Forelimb muscle (tissue), 1 donor: ENCODE data around the gene CD46. TPM values are rescaled to one million over a fixed set of nuclear protein-coding genes. Genes with fewer than 3 reads are reported as not detected.

Source experiments
- DNase-seq: peaks from one replicate; pipeline ENCODE4 v3.0.0-alpha.2; 2013; ENCODE audit warnings: low read depth
- polyA plus RNA-seq: library from polyadenylated mRNA; unstranded; fragments of 120-200 nt; gene quantifications from one replicate; pipeline ENCODE4 v1.2.1, GENCODE V29; 2013; ENCODE audit not compliant: insufficient read length

Gene CD46
- polyA plus RNA-seq, 1 donor: 78.8 TPM

GRCh38 chr1:207813946-207814345 is 62.1 kb downstream of the CD46 start:
- DNase-seq: no peak

DNA sequence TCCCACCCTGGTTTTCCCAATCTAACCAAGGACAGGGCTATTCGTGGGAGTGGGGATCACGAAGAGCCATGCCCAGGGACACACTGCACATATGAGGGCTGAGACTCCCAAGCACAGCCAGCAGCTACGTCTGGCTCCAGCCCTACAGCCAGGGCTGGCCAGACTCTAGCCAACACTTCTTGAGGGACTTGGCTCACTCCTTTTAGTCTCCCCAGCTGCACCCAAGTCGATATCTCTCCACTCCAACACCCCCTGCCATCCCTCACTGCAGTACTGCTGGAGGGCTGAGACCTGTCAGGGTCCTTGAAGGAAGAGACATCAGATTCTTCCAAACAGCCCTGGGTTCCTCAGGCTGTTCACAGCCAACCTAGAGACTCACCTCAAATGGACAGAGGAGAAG is 62.6 kb downstream of the CD46 start:
- no peak for DNase-seq

GRCh38 chr1:207815466-207815865 is 63.6 kb downstream of the CD46 start:
- no peak for DNase-seq

DNA sequence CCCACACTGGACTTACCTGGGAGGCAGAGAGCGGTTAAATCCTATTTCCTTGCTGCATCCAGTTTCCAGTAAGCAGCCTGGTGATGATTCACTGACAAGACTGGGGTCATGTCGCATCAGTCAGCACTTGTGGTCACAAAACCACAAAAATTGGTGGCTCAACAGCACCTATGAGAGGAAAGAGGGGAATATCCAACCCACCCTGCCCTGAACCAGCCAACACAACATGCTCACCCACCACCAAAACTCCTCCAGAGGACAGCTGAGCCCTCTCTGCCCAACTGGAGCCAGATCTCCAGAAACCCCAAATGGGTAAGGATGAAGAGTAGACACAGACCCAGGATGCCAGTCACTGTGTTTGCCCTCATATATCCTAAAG is 64.0 kb downstream of the CD46 start:
- no peak for DNase-seq

GRCh38 chr1:207817166-207817565 is 65.3 kb downstream of the CD46 start:
- DNase-seq: no peak

DNA sequence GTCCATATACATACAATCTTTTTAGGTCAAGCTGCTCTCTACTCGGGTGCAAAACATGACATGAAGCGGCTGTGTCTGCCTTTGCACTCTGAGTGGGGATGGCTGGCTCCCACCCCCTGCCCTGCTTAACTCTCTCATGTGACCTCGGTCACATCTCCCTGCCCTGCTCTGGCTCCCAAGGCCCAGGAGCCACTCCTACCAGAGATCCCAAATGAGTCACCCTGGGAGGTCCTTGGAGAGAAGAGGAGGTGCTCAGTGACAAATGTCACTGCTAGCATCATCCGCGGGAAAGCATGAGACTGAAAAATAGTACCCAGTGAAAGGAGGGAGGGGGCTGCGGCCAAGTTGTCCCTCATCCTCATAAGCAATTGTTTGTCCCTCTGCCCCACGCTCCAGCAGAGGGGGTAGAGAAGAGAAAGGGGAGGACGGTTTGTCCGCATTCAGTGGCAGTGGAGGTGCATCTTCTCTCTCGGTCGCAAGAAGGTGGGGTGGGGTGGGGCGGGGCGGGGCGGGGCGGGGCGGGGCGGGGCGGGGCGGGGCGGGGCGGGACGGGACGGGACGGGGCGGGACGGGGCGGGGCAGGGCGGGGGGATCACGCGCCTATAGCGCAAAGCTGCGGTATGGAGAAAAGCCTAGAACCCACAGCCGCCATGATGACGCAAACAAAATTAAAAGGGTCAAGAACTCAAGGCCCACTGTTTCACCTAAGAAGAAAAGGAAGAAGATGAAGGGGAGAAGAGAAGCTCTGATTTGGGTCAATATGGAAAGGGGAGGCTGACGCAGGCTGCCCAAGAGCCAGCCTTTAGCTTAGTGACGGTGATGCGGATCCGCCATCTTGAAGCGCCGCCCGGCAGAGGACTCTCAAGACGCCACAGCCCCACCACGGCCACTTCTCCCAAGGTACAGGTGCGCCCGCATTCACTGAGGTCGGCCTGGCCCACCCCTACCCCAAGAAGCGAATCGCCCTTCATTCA is 66.2 kb downstream of the CD46 start:
- no peak for DNase-seq

DNA sequence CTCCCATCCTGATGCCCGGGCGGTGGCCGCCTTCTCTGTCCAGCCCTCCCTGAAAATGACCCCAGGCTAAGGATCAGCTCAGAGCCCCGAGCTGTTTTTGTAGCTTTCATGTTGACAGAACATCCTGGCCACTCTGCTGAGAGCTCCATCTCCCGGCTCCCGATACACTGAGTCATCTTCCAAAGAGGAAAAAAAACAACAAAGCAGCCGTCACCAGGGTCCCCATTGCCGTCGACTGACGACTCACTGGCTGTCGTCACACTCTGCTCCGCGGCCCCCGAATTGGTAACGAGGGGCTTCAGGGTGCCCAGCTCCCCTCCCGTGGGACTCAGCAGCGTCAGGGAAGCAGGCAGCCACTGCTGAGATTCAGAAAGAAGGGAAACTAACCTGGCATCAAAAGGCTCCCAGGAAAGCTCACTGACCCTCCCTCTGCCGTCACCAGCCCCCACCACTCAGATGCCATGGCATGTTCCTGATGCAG is 67.2 kb downstream of the CD46 start:
- no peak for DNase-seq

DNA sequence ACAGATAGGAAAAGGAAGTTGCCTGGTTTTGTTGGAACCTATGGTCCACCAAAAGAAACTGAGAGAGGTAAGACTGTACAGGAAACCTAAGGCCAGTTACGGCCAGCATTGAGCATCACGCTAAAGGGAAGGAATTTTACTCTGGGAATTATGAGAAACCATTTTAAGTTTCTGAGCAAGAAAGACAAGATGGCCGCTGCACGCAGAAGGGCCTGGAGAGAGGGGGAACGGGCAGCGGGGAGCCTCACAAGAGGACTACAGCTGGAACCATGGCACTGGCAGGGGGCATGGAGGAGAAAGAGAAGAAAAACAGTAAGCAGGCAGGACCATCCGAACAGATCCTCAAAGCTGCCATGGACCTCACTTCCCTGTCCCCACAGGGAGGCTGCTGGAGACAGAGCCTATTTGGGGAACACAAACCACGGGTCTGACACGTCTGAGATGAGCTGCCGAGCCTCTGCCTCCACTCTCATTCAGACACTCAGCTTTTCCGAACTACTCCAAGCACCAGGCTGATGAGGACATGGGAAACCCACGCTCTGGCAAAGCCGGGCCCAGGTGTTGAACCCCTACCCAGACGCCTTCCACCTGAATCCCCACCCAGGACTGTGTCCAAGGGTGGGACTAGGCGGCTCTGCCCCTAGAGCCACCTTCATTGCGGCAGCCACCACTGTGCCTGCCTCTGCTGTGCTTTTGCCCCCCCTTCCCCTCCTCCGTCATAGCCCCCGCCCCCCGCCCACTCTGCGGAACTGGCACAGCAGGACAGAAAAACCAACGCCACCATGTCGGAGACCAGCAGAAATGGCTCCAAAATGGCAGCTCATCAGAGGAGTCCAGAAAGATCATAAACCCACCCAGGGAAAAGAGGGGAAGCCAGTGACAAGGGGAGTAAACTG is 69.0 kb downstream of the CD46 start:
- no peak for DNase-seq

GRCh38 chr1:207821464-207822045 is 69.7 kb downstream of the CD46 start:
- no peak for DNase-seq

DNA sequence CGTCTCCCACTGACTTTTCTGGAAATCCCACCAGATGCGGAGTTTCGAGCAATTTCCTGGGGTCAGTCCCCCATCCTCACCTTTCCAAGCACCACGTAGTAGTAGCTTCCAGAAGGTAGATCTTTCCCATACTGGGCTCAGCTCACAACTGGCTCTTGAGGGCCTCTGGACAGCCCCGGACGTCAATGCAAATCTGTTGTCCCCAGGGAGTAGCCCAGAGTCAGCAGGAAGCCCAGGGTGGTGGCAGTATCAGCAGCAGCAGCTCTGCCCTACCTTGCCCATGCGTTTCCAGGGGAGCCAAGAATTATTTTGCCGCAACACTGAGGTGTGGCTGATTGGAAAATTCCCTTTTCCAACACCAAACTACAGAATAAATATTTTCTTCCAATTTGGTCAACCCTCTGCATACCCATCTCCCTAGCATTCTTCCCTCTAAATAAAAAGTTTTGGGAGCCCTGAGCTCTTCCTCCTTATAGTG is 70.3 kb downstream of the CD46 start:
- no peak for DNase-seq

GRCh38 chr1:207822602-207823451 is 71.0 kb downstream of the CD46 start:
- no peak for DNase-seq

DNA sequence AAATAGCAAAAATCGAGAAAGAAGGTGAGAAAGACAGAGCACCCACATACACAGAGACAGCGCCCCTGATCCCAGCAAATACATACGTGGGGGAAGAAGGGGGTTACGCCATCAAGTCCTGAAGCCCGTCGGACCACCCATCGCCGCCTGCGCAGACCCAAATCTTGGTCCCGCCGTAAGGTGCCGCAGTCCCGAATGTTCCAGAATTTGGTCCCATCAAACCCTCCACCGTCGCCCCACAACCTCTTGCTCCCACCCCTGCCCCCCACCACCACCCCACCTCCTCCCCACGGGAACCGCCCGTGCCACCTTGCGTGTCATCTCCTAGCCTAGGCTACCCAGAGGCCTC is 71.7 kb downstream of the CD46 start:
- no peak for DNase-seq

DNA sequence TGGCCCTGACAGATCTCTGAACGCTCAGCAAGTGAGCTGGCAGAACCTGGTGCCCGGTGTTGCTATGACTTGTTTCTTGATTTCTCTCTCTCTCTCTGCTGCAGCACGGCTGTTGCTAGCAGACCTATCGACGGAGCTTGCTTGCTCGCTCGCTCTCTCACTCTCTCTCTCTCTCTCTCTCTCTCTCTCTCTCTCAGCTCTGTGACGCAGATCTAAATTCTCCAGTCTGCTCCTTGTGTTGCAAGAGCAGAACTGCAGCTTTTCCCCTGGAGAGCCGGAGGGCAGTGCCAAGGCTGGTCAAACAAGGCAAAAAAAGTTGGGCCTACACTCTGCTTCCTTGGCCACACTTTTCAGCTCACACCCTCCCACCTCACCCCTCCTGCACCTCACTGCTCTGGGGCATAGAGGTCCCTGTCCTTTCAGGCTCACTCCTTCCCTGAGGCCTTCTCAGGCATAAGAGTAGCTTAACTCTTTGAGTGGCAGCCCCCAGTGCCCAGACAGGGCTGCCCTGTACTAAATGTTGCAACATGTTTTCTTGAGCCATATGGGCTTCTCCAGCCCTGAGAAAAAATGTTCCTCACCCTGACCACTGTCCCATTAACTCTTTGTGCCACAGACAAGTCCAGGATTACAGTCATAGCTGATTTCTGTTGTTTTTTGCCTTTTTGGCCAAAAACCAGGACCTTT is 72.2 kb downstream of the CD46 start:
- DNase-seq: peak; percentile 45

GRCh38 chr1:207824691-207825408 is 73.0 kb downstream of the CD46 start:
- DNase-seq: no peak

DNA sequence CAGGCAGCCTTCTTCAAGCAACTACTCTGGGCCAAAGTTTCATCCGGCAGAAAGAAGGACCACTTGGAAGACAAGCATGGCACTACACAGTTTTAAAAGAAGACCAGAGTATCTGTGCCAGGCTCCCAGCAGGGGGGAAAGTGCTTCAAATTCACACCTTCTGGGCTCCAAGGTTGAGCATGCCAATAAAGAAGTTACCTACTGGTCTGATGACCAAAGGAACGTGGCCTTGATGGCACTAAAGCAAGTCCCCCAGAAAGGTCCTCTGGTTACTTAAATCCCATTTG is 73.5 kb downstream of the CD46 start:
- DNase-seq: no peak

- peak; percentile 22 for DNase-seq
These were observed 74.1 kb downstream of the CD46 start for GRCh38 chr1:207825719-207826556.

DNA sequence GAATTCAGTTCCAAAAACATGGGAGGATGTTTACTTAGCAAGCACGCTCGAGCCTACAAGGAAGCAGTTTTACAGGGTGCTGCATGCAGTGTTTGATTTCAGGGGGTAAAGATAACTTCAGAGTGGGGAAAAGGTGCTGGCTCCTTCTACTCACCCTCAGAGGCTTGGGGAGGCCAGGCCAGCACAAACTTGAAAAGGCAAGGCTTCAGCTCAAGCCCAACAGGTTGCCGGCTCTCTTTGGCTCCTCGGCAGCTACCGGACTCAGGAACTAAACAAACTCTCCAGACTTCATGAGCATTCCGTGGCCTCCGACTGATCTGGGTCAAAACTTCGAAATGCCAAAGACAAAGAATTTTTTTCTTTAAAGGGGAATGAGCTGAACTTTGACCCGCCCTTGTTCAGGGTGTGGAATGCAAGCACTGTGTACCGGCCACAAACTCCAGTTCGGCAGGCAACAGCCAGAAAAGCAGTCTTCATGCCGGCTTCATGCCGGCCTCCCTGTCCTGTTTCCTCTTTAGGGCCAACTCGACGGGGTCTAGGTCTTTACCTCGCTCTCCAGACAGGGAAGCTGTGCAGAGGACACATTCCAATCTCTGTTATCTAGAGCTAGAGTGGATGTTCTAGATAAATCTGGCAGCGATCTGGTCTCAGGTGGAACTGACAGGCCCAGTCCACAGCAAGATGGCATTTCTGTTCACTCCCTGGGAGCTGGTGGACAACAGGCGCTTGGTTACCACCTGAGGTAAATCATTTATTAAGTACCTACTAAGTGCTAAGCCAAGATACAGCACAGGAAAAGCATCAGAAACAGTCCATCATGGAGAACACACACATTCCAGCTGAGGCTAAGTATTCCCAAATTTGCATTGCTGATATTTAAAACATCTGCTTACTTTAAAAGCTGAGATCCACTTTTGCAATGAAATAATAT is 75.0 kb downstream of the CD46 start:
- no peak for DNase-seq

- no peak for DNase-seq
These were observed 75.6 kb downstream of the CD46 start for GRCh38 chr1:207827488-207827830.
